Measurements from ENCODE around the gene MOV10.

MOV10 gene

DNA sequence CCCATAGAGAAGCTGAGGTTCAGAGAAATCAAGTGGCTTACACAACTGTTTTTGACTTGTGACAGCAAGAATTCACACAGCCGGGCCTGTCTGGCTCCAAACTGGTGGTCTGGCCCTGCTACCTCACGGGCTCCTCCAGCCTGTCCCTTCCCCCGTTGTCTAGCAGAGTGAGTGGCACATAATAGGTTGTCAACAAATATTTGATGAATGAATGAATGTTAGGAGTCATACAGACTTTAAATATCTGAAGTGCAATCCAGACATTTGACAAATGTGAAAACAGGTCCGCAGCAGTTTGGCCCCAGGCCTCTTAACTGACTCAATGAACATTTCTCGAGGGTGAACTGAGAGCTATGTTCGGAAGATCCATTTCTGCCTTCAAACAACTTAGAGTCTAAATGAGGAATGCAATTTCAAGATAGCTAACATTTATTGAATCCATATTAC is 33.6 kb downstream of the MOV10 start:
- no peak overlapping the region for H3K4me3 ChIP-seq (replicated peaks; ENCODE audit: insufficient read depth, low read length)
- peaks cover 40% of the 10 kb centered on the region for H3K27me3 ChIP-seq (ENCODE audit: insufficient read depth, poor library complexity, severe bottlenecking)
- H3K27ac ChIP-seq (replicated peaks), result no peak overlapping the region
- TF ChIP-seq, protein P1, sequence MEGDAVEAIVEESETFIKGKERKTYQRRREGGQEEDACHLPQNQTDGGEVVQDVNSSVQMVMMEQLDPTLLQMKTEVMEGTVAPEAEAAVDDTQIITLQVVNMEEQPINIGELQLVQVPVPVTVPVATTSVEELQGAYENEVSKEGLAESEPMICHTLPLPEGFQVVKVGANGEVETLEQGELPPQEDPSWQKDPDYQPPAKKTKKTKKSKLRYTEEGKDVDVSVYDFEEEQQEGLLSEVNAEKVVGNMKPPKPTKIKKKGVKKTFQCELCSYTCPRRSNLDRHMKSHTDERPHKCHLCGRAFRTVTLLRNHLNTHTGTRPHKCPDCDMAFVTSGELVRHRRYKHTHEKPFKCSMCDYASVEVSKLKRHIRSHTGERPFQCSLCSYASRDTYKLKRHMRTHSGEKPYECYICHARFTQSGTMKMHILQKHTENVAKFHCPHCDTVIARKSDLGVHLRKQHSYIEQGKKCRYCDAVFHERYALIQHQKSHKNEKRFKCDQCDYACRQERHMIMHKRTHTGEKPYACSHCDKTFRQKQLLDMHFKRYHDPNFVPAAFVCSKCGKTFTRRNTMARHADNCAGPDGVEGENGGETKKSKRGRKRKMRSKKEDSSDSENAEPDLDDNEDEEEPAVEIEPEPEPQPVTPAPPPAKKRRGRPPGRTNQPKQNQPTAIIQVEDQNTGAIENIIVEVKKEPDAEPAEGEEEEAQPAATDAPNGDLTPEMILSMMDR (IDR thresholded peaks at IDR 0.05; ENCODE audit: insufficient read depth, low read length), result no peak
- TF ChIP-seq POLR2AphosphoS5 (IDR thresholded peaks at IDR 0.05; ENCODE audit: low read depth), result no peak
- no peak for TF ChIP-seq SPI1 (IDR thresholded peaks at IDR 0.05; ENCODE audit: borderline replicate concordance, low read depth)
- TF ChIP-seq, protein P2, sequence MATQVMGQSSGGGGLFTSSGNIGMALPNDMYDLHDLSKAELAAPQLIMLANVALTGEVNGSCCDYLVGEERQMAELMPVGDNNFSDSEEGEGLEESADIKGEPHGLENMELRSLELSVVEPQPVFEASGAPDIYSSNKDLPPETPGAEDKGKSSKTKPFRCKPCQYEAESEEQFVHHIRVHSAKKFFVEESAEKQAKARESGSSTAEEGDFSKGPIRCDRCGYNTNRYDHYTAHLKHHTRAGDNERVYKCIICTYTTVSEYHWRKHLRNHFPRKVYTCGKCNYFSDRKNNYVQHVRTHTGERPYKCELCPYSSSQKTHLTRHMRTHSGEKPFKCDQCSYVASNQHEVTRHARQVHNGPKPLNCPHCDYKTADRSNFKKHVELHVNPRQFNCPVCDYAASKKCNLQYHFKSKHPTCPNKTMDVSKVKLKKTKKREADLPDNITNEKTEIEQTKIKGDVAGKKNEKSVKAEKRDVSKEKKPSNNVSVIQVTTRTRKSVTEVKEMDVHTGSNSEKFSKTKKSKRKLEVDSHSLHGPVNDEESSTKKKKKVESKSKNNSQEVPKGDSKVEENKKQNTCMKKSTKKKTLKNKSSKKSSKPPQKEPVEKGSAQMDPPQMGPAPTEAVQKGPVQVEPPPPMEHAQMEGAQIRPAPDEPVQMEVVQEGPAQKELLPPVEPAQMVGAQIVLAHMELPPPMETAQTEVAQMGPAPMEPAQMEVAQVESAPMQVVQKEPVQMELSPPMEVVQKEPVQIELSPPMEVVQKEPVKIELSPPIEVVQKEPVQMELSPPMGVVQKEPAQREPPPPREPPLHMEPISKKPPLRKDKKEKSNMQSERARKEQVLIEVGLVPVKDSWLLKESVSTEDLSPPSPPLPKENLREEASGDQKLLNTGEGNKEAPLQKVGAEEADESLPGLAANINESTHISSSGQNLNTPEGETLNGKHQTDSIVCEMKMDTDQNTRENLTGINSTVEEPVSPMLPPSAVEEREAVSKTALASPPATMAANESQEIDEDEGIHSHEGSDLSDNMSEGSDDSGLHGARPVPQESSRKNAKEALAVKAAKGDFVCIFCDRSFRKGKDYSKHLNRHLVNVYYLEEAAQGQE (IDR thresholded peaks at IDR 0.05; ENCODE audit: insufficient replicate concordance, low read depth), result no peak
- no peak for DNase-seq (ENCODE audit: low read depth in 1 of 2, low spot score in 1 of 2)

DNA sequence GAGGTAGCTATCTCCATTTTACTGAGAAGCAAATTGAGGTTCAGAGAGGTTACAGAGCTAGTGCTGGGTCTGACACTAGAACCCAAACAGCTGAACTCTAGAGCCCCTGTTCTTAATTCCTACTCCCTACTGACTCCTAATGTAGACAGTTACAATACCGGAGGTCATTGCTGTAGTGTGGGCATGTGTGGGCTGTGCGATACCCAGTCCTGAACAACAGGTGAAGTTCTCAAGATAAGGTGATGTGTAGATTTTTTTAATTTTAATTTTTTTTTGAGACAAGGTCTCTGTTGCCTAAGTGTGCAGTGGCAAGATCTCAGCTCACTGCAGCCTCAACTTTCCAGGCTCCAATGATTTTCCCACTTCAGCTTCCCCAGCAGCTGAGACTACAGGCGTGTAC is 34.0 kb downstream of the MOV10 start:
- peaks cover 40% of the 10 kb centered on the region for H3K27me3 ChIP-seq (ENCODE audit: insufficient read depth, poor library complexity, severe bottlenecking)
- TF ChIP-seq POLR2AphosphoS5 (IDR thresholded peaks at IDR 0.05; ENCODE audit: low read depth) (no peak), SPI1 (IDR thresholded peaks at IDR 0.05; ENCODE audit: borderline replicate concordance, low read depth) (no peak), GABPA (IDR thresholded peaks at IDR 0.05; ENCODE audit: low read depth) (no peak)
- TF ChIP-seq, protein P1 (IDR thresholded peaks at IDR 0.05; ENCODE audit: insufficient read depth, low read length), result no peak
- TF ChIP-seq, protein P2 (IDR thresholded peaks at IDR 0.05; ENCODE audit: insufficient replicate concordance, low read depth), result no peak
- DNase-seq (ENCODE audit: low read depth in 1 of 2, low spot score in 1 of 2), result no peak

DNA sequence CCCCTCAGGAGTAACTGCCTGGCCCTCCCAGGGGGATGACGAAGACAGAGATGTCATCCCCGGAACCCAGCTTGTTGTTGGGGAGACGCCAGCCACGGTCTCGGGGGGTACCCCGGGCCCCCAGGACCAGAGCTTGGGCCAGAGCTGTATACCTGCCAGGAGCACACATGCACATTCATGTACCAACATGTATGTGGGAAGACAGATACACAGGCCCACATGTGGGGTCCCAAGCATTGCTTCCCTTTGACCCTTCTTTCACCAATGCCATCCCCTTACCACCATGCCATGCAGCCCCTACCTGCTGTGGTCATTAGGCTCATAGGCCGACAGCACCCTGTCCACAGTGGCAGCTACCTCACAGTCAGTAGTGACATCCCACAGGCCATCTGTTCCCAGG is 35.7 kb downstream of the MOV10 start:
- TF ChIP-seq GABPA (IDR thresholded peaks at IDR 0.05; ENCODE audit: low read depth), result no peak
- no peak for TF ChIP-seq POLR2AphosphoS5 (IDR thresholded peaks at IDR 0.05; ENCODE audit: low read depth)
- DNase-seq (ENCODE audit: low read depth in 1 of 2, low spot score in 1 of 2), result no peak
- Histone ChIP-seq H3K4me3 (replicated peaks; ENCODE audit: insufficient read depth, low read length) (no peak overlapping the region), H3K27me3 (ENCODE audit: insufficient read depth, poor library complexity, severe bottlenecking) (peaks cover 47% of the 10 kb centered on the region), H3K27ac (replicated peaks) (no peak overlapping the region)

More for the DNA sequence above, 34.0 kb downstream of the MOV10 start:
- Histone ChIP-seq H3K27ac (replicated peaks) (no peak overlapping the region), H3K4me3 (replicated peaks; ENCODE audit: insufficient read depth, low read length) (no peak overlapping the region)

DNA sequence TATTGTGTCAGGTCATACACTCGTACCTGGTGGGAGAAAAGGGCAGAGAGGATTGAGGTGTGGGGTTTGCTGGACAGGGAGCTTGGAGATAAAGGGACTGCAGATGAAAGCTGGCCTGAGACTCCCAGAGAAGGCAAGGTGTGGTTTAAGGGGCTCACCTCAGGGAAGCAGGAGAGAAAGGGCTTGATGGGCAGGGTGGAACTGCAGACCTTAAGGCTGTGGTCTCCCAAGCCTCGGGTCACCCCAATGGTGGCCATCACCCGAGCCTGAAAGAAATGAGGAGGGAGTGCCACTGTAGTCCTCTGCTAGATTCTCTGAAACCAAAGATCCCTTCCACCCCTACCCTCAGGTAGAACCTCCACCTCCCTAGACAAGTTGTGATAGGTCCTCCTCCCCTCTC is 36.1 kb downstream of the MOV10 start:
- TF ChIP-seq, protein P1 (IDR thresholded peaks at IDR 0.05; ENCODE audit: insufficient read depth, low read length), result no peak
- no peak for TF ChIP-seq POLR2AphosphoS5 (IDR thresholded peaks at IDR 0.05; ENCODE audit: low read depth)
- no peak for DNase-seq (ENCODE audit: low read depth in 1 of 2, low spot score in 1 of 2)
- H3K4me3 ChIP-seq (replicated peaks; ENCODE audit: insufficient read depth, low read length), result no peak overlapping the region
- peaks cover 49% of the 10 kb centered on the region for H3K27me3 ChIP-seq (ENCODE audit: insufficient read depth, poor library complexity, severe bottlenecking)
- no peak overlapping the region for H3K27ac ChIP-seq (replicated peaks)

All from HL-60 (cell line).